ENCODE data around the gene SH3RF3.

The SH3RF3 gene

GRCh38 chr2:109409321-109410038, 280.5 kb downstream of the SH3RF3 start:
- WGBS, 2 experiments (ENCODE audit: insufficient coverage in 2 of 2): 64 to 70% methylated on average over 7 to 12 of the region's 13 CpGs
- Histone ChIP-seq H3K4me1 (ENCODE audit: control insufficient read depth, insufficient read depth, low read length, poor library complexity, severe bottlenecking) (no peaks in the 10 kb centered on the region), H3K4me3 (ENCODE audit: extremely low read depth, insufficient read depth, low read length, poor library complexity, severe bottlenecking) (no peak overlapping the region), H3K36me3 (ENCODE audit: control insufficient read depth, insufficient read depth, low read length) (no peaks in the 10 kb centered on the region), H3K9me3 (ENCODE audit: control insufficient read depth, low read length) (no peaks in the 10 kb centered on the region), H3K27ac (ENCODE audit: low read depth, low read length, severe bottlenecking) (no peak overlapping the region)

- Histone ChIP-seq H3K4me1 (ENCODE audit: control insufficient read depth, insufficient read depth, low read length, poor library complexity, severe bottlenecking) (no peaks in the 10 kb centered on the region), H3K36me3 (ENCODE audit: control insufficient read depth, insufficient read depth, low read length) (no peaks in the 10 kb centered on the region), H3K9me3 (ENCODE audit: control insufficient read depth, low read length) (no peaks in the 10 kb centered on the region), H3K4me3 (ENCODE audit: extremely low read depth, insufficient read depth, low read length, poor library complexity, severe bottlenecking) (no peak overlapping the region), H3K27ac (ENCODE audit: low read depth, low read length, severe bottlenecking) (no peak overlapping the region)
- 55 to 65% methylated on average over 21 of the region's 22 CpGs for WGBS, 2 experiments (ENCODE audit: insufficient coverage in 2 of 2)
These were observed 281.2 kb downstream of the SH3RF3 start for GRCh38 chr2:109410039-109410815.

- WGBS, 2 experiments (ENCODE audit: insufficient coverage in 2 of 2): 94% methylated on average over 19 of the region's 19 CpGs
- no peaks in the 10 kb centered on the region for H3K4me1 ChIP-seq (ENCODE audit: control insufficient read depth, insufficient read depth, low read length, poor library complexity, severe bottlenecking)
These were observed 282.8 kb downstream of the SH3RF3 start for GRCh38 chr2:109411640-109412325.

GRCh38 chr2:109415581-109416013, 286.6 kb downstream of the SH3RF3 start:
- no peaks in the 10 kb centered on the region for H3K9me3 ChIP-seq (ENCODE audit: control insufficient read depth, low read length)
- no peak overlapping the region for H3K4me3 ChIP-seq (ENCODE audit: extremely low read depth, insufficient read depth, low read length, poor library complexity, severe bottlenecking)
- no peak overlapping the region for H3K27ac ChIP-seq (ENCODE audit: low read depth, low read length, severe bottlenecking)
- 62 to 66% methylated on average over 6 of the region's 7 CpGs for WGBS, 2 experiments (ENCODE audit: insufficient coverage in 2 of 2)
- peaks cover 5% of the 10 kb centered on the region for H3K4me1 ChIP-seq (ENCODE audit: control insufficient read depth, insufficient read depth, low read length, poor library complexity, severe bottlenecking)
- H3K36me3 ChIP-seq (ENCODE audit: control insufficient read depth, insufficient read depth, low read length): no peaks in the 10 kb centered on the region

More at GRCh38 chr2:109411640-109412325, 282.8 kb downstream of the SH3RF3 start:
- Histone ChIP-seq H3K4me3 (ENCODE audit: extremely low read depth, insufficient read depth, low read length, poor library complexity, severe bottlenecking) (no peak overlapping the region), H3K27ac (ENCODE audit: low read depth, low read length, severe bottlenecking) (no peak overlapping the region), H3K36me3 (ENCODE audit: control insufficient read depth, insufficient read depth, low read length) (no peaks in the 10 kb centered on the region), H3K9me3 (ENCODE audit: control insufficient read depth, low read length) (no peaks in the 10 kb centered on the region)

GRCh38 chr2:109417701-109418335, 288.8 kb downstream of the SH3RF3 start:
- Histone ChIP-seq H3K4me1 (ENCODE audit: control insufficient read depth, insufficient read depth, low read length, poor library complexity, severe bottlenecking) (peaks cover 5% of the 10 kb centered on the region), H3K4me3 (ENCODE audit: extremely low read depth, insufficient read depth, low read length, poor library complexity, severe bottlenecking) (no peak overlapping the region), H3K36me3 (ENCODE audit: control insufficient read depth, insufficient read depth, low read length) (no peaks in the 10 kb centered on the region), H3K27ac (ENCODE audit: low read depth, low read length, severe bottlenecking) (no peak overlapping the region), H3K9me3 (ENCODE audit: control insufficient read depth, low read length) (no peaks in the 10 kb centered on the region)
- WGBS, 2 experiments (ENCODE audit: insufficient coverage in 2 of 2): 92 to 93% methylated on average over 8 to 10 of the region's 10 CpGs

GRCh38 chr2:109418716-109419115, 289.7 kb downstream of the SH3RF3 start:
- 98% methylated on average over 5 to 6 of the region's 7 CpGs for WGBS, 2 experiments (ENCODE audit: insufficient coverage in 2 of 2)
- no peak overlapping the region for H3K4me3 ChIP-seq (ENCODE audit: extremely low read depth, insufficient read depth, low read length, poor library complexity, severe bottlenecking)
- H3K9me3 ChIP-seq (ENCODE audit: control insufficient read depth, low read length): no peaks in the 10 kb centered on the region
- no peaks in the 10 kb centered on the region for H3K36me3 ChIP-seq (ENCODE audit: control insufficient read depth, insufficient read depth, low read length)
- H3K4me1 ChIP-seq (ENCODE audit: control insufficient read depth, insufficient read depth, low read length, poor library complexity, severe bottlenecking): peaks cover 5% of the 10 kb centered on the region
- H3K27ac ChIP-seq (ENCODE audit: low read depth, low read length, severe bottlenecking): no peak overlapping the region

GRCh38 chr2:109419171-109419756, 290.3 kb downstream of the SH3RF3 start:
- Histone ChIP-seq H3K36me3 (ENCODE audit: control insufficient read depth, insufficient read depth, low read length) (no peaks in the 10 kb centered on the region), H3K9me3 (ENCODE audit: control insufficient read depth, low read length) (no peaks in the 10 kb centered on the region), H3K4me1 (ENCODE audit: control insufficient read depth, insufficient read depth, low read length, poor library complexity, severe bottlenecking) (peaks cover 5% of the 10 kb centered on the region), H3K4me3 (ENCODE audit: extremely low read depth, insufficient read depth, low read length, poor library complexity, severe bottlenecking) (no peak overlapping the region), H3K27ac (ENCODE audit: low read depth, low read length, severe bottlenecking) (no peak overlapping the region)
- WGBS, 2 experiments (ENCODE audit: insufficient coverage in 2 of 2): 87 to 94% methylated on average over 15 of the region's 15 CpGs

- no peak overlapping the region for H3K27ac ChIP-seq (ENCODE audit: low read depth, low read length, severe bottlenecking)
- no peak overlapping the region for H3K4me3 ChIP-seq (ENCODE audit: extremely low read depth, insufficient read depth, low read length, poor library complexity, severe bottlenecking)
- H3K4me1 ChIP-seq (ENCODE audit: control insufficient read depth, insufficient read depth, low read length, poor library complexity, severe bottlenecking): peaks cover 5% of the 10 kb centered on the region
- no peaks in the 10 kb centered on the region for H3K36me3 ChIP-seq (ENCODE audit: control insufficient read depth, insufficient read depth, low read length)
- no peaks in the 10 kb centered on the region for H3K9me3 ChIP-seq (ENCODE audit: control insufficient read depth, low read length)
- 100% methylated on average over 1 to 2 of the region's 5 CpGs for WGBS, 2 experiments (ENCODE audit: insufficient coverage in 2 of 2)
These were observed 291.0 kb downstream of the SH3RF3 start for GRCh38 chr2:109419960-109420370.

- WGBS, 2 experiments (ENCODE audit: insufficient coverage in 2 of 2): 90 to 92% methylated on average over 1 to 3 of the region's 3 CpGs
- Histone ChIP-seq H3K9me3 (ENCODE audit: control insufficient read depth, low read length) (no peaks in the 10 kb centered on the region), H3K4me1 (ENCODE audit: control insufficient read depth, insufficient read depth, low read length, poor library complexity, severe bottlenecking) (peaks cover 5% of the 10 kb centered on the region), H3K36me3 (ENCODE audit: control insufficient read depth, insufficient read depth, low read length) (no peaks in the 10 kb centered on the region), H3K27ac (ENCODE audit: low read depth, low read length, severe bottlenecking) (no peak overlapping the region), H3K4me3 (ENCODE audit: extremely low read depth, insufficient read depth, low read length, poor library complexity, severe bottlenecking) (no peak overlapping the region)
These were observed 292.1 kb downstream of the SH3RF3 start for GRCh38 chr2:109421101-109421500.

GRCh38 chr2:109421642-109422041, 292.6 kb downstream of the SH3RF3 start:
- H3K27ac ChIP-seq (ENCODE audit: low read depth, low read length, severe bottlenecking): no peak overlapping the region
- H3K4me1 ChIP-seq (ENCODE audit: control insufficient read depth, insufficient read depth, low read length, poor library complexity, severe bottlenecking): peaks cover 5% of the 10 kb centered on the region
- H3K36me3 ChIP-seq (ENCODE audit: control insufficient read depth, insufficient read depth, low read length): no peaks in the 10 kb centered on the region
- 88 to 93% methylated on average over 1 to 2 of the region's 3 CpGs for WGBS, 2 experiments (ENCODE audit: insufficient coverage in 2 of 2)
- H3K9me3 ChIP-seq (ENCODE audit: control insufficient read depth, low read length): no peaks in the 10 kb centered on the region
- H3K4me3 ChIP-seq (ENCODE audit: extremely low read depth, insufficient read depth, low read length, poor library complexity, severe bottlenecking): no peak overlapping the region
